Peyer's patch (tissue), 4 donors: ENCODE results near the gene ITGA8.

Experiments
- POLR2A ChIP-seq, 2 donors: fragments of 450-650 bp; IDR thresholded peaks; one replicate each; pipeline ENCODE4 v1.5.1; 2017; ENCODE audit warnings: antibody characterized with exemption in 2 of 2, mild to moderate bottlenecking in 2 of 2, moderate library complexity in 2 of 2
- TF ChIP-seq, protein P1 (sequence below), 6 experiments: fragments of 450-650 bp in 4 of 6; fragments of 200-600 bp in 2 of 6; sonication (generic) in 1 of 6; IDR thresholded peaks; one replicate each; pipeline ENCODE4 v1.5.1; 2017 to 2019; ENCODE audit warnings: antibody characterized with exemption in 6 of 6, mild to moderate bottlenecking in 3 of 6, moderate library complexity in 1 of 6

DNA sequence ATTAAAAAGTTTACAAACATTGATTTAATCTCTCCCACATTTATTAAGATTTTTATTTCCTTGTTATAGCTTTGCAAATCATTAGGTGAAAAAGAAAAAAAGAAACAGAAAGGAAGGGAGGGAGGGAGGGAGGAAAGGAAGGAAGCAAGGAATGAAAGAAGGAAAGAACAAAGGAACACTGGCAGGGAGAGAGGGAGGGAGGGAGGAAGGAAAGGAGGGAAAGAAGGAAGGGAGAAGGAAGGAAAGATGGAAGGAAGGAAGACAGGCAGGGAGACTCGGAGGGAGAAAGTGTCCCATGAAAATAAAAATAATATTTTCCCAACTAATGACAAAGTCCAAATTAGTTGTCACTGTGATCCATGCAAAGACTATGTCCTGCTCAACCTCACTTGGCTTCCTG lies 6.3 kb upstream of the ITGA8 start:
- TF ChIP-seq, protein P1, sequence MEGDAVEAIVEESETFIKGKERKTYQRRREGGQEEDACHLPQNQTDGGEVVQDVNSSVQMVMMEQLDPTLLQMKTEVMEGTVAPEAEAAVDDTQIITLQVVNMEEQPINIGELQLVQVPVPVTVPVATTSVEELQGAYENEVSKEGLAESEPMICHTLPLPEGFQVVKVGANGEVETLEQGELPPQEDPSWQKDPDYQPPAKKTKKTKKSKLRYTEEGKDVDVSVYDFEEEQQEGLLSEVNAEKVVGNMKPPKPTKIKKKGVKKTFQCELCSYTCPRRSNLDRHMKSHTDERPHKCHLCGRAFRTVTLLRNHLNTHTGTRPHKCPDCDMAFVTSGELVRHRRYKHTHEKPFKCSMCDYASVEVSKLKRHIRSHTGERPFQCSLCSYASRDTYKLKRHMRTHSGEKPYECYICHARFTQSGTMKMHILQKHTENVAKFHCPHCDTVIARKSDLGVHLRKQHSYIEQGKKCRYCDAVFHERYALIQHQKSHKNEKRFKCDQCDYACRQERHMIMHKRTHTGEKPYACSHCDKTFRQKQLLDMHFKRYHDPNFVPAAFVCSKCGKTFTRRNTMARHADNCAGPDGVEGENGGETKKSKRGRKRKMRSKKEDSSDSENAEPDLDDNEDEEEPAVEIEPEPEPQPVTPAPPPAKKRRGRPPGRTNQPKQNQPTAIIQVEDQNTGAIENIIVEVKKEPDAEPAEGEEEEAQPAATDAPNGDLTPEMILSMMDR (IDR thresholded peaks at IDR 0.05) = no peak
- no peak for TF ChIP-seq POLR2A (IDR thresholded peaks at IDR 0.05)
